GM12891 (cell line): ENCODE results near the gene BMP6.

Experiments used
- DNase-seq: peaks from one replicate; pipeline ENCODE4 v3.0.0; 2011; ENCODE audit warnings: low spot score; ENCODE audit not compliant: insufficient read length
- FAIRE-seq: peaks from 2 replicates; lab custom pipeline; 2011; peaks lifted over from hg19 to GRCh38; lab: Jason Lieb, UNC
- PAX5 ChIP-seq: IDR thresholded peaks from 2 replicates; pipeline ENCODE4 v1.6.1; 2011; ENCODE audit warnings: low read length, moderate library complexity, mild to moderate bottlenecking; ENCODE audit not compliant: insufficient read depth, severe bottlenecking
- POLR2A ChIP-seq: IDR thresholded peaks from 2 replicates; pipeline ENCODE4 v1.6.1; 2011; ENCODE audit warnings: low read depth, low read length, control low read depth
- POLR2AphosphoS5 ChIP-seq: IDR thresholded peaks from 2 replicates; pipeline ENCODE4 v1.6.1; 2011; ENCODE audit warnings: low read depth, low read length, control low read depth
- POU2F2 ChIP-seq: IDR thresholded peaks from 2 replicates; pipeline ENCODE4 v1.6.1; 2011; ENCODE audit warnings: low read depth, mild to moderate bottlenecking, control low read depth, low read length, moderate library complexity
- SPI1 ChIP-seq: IDR thresholded peaks from 2 replicates; pipeline ENCODE4 v1.6.1; 2011; ENCODE audit warnings: low read depth, low read length, control low read depth
- TAF1 ChIP-seq: IDR thresholded peaks from 2 replicates; pipeline ENCODE4 v1.6.1; 2011; ENCODE audit warnings: low read depth, low read length, control low read depth

Gene BMP6

GRCh38 chr6:7769702-7770101 lies 43.8 kb downstream of the BMP6 start:
- TF ChIP-seq SPI1, result no peak
- TF ChIP-seq PAX5, result no peak
- TF ChIP-seq POLR2AphosphoS5, result no peak
- no peak for TF ChIP-seq TAF1
- TF ChIP-seq POLR2A, result no peak
- TF ChIP-seq POU2F2, result no peak
- DNase-seq (no peak), FAIRE-seq (no peak)

- TF ChIP-seq POU2F2 (no peak), PAX5 (no peak), SPI1 (no peak), POLR2A (no peak), TAF1 (no peak), POLR2AphosphoS5 (no peak)
- DNase-seq, result no peak
- FAIRE-seq, result no peak
These were observed 44.2 kb downstream of the BMP6 start for GRCh38 chr6:7770111-7770510.

- no peak for DNase-seq
- FAIRE-seq, result no peak
- no peak for TF ChIP-seq POU2F2
These were observed 44.7 kb downstream of the BMP6 start for GRCh38 chr6:7770601-7771000.

GRCh38 chr6:7773322-7773721 lies 47.4 kb downstream of the BMP6 start:
- FAIRE-seq (no peak), DNase-seq (no peak)
- no peak for TF ChIP-seq POU2F2
- TF ChIP-seq POLR2A, result no peak
- TF ChIP-seq PAX5, result no peak
- no peak for TF ChIP-seq TAF1
- no peak for TF ChIP-seq SPI1
- TF ChIP-seq POLR2AphosphoS5, result no peak

GRCh38 chr6:7773914-7774313 lies 48.0 kb downstream of the BMP6 start:
- TF ChIP-seq SPI1 (no peak), POU2F2 (no peak), POLR2A (no peak), TAF1 (no peak), POLR2AphosphoS5 (no peak), PAX5 (no peak)
- DNase-seq, result no peak
- FAIRE-seq, result no peak

GRCh38 chr6:7776509-7776908 lies 50.6 kb downstream of the BMP6 start:
- no peak for DNase-seq
- FAIRE-seq, result no peak
- TF ChIP-seq POLR2AphosphoS5 (no peak), TAF1 (no peak), SPI1 (no peak)

GRCh38 chr6:7777074-7777473 lies 51.2 kb downstream of the BMP6 start:
- DNase-seq, result no peak
- TF ChIP-seq SPI1 (no peak), TAF1 (no peak), POLR2A (no peak), PAX5 (no peak), POLR2AphosphoS5 (no peak), POU2F2 (no peak)
- no peak for FAIRE-seq

- FAIRE-seq (no peak), DNase-seq (no peak)
- TF ChIP-seq SPI1 (no peak), TAF1 (no peak), POLR2A (no peak), POU2F2 (no peak), POLR2AphosphoS5 (no peak)
These were observed 55.3 kb downstream of the BMP6 start for GRCh38 chr6:7781240-7781639.

GRCh38 chr6:7784248-7784647 lies 58.3 kb downstream of the BMP6 start:
- TF ChIP-seq SPI1, result no peak
- TF ChIP-seq POLR2A, result no peak
- FAIRE-seq (no peak), DNase-seq (no peak)

GRCh38 chr6:7784706-7785105 lies 58.8 kb downstream of the BMP6 start:
- TF ChIP-seq SPI1 (peak; percentile 87), POLR2A (no peak)
- FAIRE-seq (no peak), DNase-seq (no peak)

- FAIRE-seq (no peak), DNase-seq (no peak)
- TF ChIP-seq POU2F2 (no peak), POLR2AphosphoS5 (no peak), SPI1 (no peak), TAF1 (no peak), PAX5 (no peak), POLR2A (no peak)
These were observed 59.5 kb downstream of the BMP6 start for GRCh38 chr6:7785243-7786035.

- no peak for FAIRE-seq
These were observed 60.3 kb downstream of the BMP6 start for GRCh38 chr6:7786214-7786661.

More at GRCh38 chr6:7786214-7786661, 60.3 kb downstream of the BMP6 start:
- DNase-seq, result no peak
- TF ChIP-seq POLR2A, result no peak
- no peak for TF ChIP-seq POU2F2
- no peak for TF ChIP-seq SPI1
- TF ChIP-seq POLR2AphosphoS5, result no peak
- no peak for TF ChIP-seq PAX5
- no peak for TF ChIP-seq TAF1
